Measurements from ENCODE around the gene CHST4. TPM values are rescaled to one million over a fixed set of nuclear protein-coding genes. Genes with fewer than 3 reads are reported as not detected.

Gene CHST4
- total RNA-seq (2021) = 5.9 and 6.8 TPM in 2 replicates
- long read RNA-seq, transcript CHST4-202 (2 exons, 2,183 nt) = major isoform, 48 of 84 reads
- long read RNA-seq, partial matches to known transcripts = 28 of 84 reads
- long read RNA-seq, other reads (novel, unspliced or antisense) = 5 of 84 reads

GRCh38 chr16:71526111-71526631, at the start of gene CHST4:
TSS of gene CHST4 (plus strand) at chr16:71526426. CDS start at chr16:71536678, 10,252 bp downstream.
- Histone ChIP-seq H3K9me3 (ENCODE audit: control insufficient read depth, low read depth, low read length) (no peaks in the 10 kb centered on the region), H4K5ac (ENCODE audit: insufficient read length, low read depth, low read length) (no peak within 1 kb of the TSS), H4K20me1 (ENCODE audit: control insufficient read depth, insufficient read depth, insufficient read length) (no peaks in the 10 kb centered on the region), H3K14ac (ENCODE audit: insufficient read depth, low read length) (peak within 1 kb of the TSS; percentile 36; the same call in 1 of the 2 replicates), H4K8ac (replicated peaks; ENCODE audit: insufficient read length, low read depth, low read length) (no peak within 1 kb of the TSS), H3K4me2 (ENCODE audit: insufficient read depth, insufficient read length, low read length) (peak within 1 kb of the TSS; percentile 62), H3K18ac (ENCODE audit: insufficient read length, low read depth, low read length) (peak within 1 kb of the TSS; percentile 61), H3K4me1 (ENCODE audit: insufficient read depth, low read length) (peaks cover 2% of the 10 kb centered on the region; the same call in 1 of the 2 replicates), H3K27me3 (ENCODE audit: insufficient read depth, low read length) (no peaks in the 10 kb centered on the region), H3K23ac (ENCODE audit: insufficient read length, low read depth, low read length) (no peak within 1 kb of the TSS), H2BK120ac (ENCODE audit: low read depth, low read length, poor library complexity, severe bottlenecking) (no peak within 1 kb of the TSS), H2AK5ac (ENCODE audit: insufficient read length, low read length) (no peak within 1 kb of the TSS), H4K91ac (ENCODE audit: insufficient read length, low read depth, low read length) (no peak within 1 kb of the TSS), H3K27ac (ENCODE audit: insufficient read length, low read depth, low read length) (peak within 1 kb of the TSS; percentile 85), H3K79me2 (ENCODE audit: insufficient read depth, low read length) (no peaks in the 10 kb centered on the region), H2BK20ac (ENCODE audit: low read depth, low read length, poor library complexity, severe bottlenecking) (peak within 1 kb of the TSS; percentile 65), H2BK5ac (ENCODE audit: insufficient read length, low read length) (no peak within 1 kb of the TSS), H2AFZ (ENCODE audit: low read length) (peak within 1 kb of the TSS; percentile 79), H3K9ac (ENCODE audit: extremely low read depth, insufficient read length, low read length) (peak within 1 kb of the TSS; percentile 65), H3K56ac (ENCODE audit: insufficient read length, low read depth, low read length) (no peak within 1 kb of the TSS), H2BK12ac (ENCODE audit: insufficient read length, low read depth, low read length) (peak within 1 kb of the TSS; percentile 4), H3T11ph (ENCODE audit: low read length) (peak within 1 kb of the TSS; percentile 39), H3K4ac (ENCODE audit: low read depth, low read length) (no peak within 1 kb of the TSS), H3K79me1 (ENCODE audit: insufficient read depth, low read depth, low read length, poor library complexity, severe bottlenecking) (no peaks in the 10 kb centered on the region), H3K23me2 (ENCODE audit: insufficient read length, low read depth, low read length, poor library complexity, severe bottlenecking) (peaks cover 8% of the 10 kb centered on the region), H2BK15ac (ENCODE audit: low read depth, low read length) (0 out of 2 replicates have a peak within 1 kb of the TSS, but pooled peaks have one; percentile 87)
- WGBS (ENCODE audit: extremely low coverage, insufficient read length, low lambda C conversion rate) = no CpG with 5 or more reads among the region's 9 CpGs
- Mint-ChIP-seq H3K4me3 (peak within 1 kb of the TSS; percentile 64 to 83), H3K4me1 (peaks cover 28 to 33% of the 10 kb centered on the region in 2 experiments), H3K27me3 (ENCODE audit: low read depth) (no peaks in the 10 kb centered on the region; the same call in 1 of the 2 replicates), H3K9me3 (no peaks in the 10 kb centered on the region), H3K36me3 (ENCODE audit: insufficient read depth in 1 of 3, low read depth in 3 of 3) (no peaks in the 10 kb centered on the region), H3K27ac (peak within 1 kb of the TSS; percentile 98 to 99 (median 99))
- peak; percentile 94 for DNase-seq
- no peak for TF ChIP-seq CTCF (conservative IDR thresholded peaks at IDR 0.05)
